ENCODE measurements around the gene CLCN4. TPM values are rescaled to one million over a fixed set of nuclear protein-coding genes. Genes with fewer than 3 reads are reported as not detected.

Gene CLCN4
- total RNA-seq, 6 donors from 2014 or later: 5.2 to 26.3 (median 11.7) TPM

DNA sequence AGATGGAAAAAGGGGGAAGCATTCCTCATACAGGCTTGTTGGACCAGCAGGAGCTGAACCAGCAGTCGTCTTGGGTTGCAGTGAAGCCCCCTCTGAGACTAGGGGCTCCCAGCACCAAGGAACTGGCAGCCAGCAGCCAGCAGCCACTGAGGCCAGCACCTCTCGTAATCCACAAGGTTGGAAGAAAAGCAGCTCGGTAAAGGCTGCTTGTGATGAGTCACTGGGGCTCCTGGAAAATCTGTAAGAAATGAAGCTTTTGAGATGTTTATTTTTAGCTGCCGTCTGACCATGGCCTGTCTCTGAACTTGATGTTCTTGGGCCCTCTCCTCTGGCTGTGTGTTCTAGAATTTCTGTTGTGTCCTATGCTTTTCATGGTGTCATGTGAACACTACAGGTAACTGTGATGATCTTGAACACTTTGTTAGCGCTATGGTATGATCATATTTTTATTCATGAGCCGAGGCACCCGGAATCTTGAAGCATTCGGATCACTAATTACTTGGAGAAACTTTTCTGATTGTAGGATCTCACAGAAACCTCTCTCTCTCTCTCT, 18.6 kb downstream of the CLCN4 start:
- H3K27ac ChIP-seq: peak overlapping the region in 3 of 4 donors; percentile 16 to 45 (median 24)
- ATAC-seq (ENCODE audit: low FRiP score in 2 of 2): peak in 1 of 2 donors; percentile 14
- no peaks in the 10 kb centered on the region for H3K27me3 ChIP-seq
- no peaks in the 10 kb centered on the region for H3K9me3 ChIP-seq
- H3K4me3 ChIP-seq: no peak overlapping the region
- no peaks in the 10 kb centered on the region for H3K36me3 ChIP-seq
- DNase-seq: no peak
- no peak for TF ChIP-seq POLR2A (IDR thresholded peaks at IDR 0.05)
- no peak for TF ChIP-seq EP300 (IDR thresholded peaks at IDR 0.05)
- no peak for TF ChIP-seq POLR2AphosphoS5 (IDR thresholded peaks at IDR 0.05)
- TF ChIP-seq, protein P1, sequence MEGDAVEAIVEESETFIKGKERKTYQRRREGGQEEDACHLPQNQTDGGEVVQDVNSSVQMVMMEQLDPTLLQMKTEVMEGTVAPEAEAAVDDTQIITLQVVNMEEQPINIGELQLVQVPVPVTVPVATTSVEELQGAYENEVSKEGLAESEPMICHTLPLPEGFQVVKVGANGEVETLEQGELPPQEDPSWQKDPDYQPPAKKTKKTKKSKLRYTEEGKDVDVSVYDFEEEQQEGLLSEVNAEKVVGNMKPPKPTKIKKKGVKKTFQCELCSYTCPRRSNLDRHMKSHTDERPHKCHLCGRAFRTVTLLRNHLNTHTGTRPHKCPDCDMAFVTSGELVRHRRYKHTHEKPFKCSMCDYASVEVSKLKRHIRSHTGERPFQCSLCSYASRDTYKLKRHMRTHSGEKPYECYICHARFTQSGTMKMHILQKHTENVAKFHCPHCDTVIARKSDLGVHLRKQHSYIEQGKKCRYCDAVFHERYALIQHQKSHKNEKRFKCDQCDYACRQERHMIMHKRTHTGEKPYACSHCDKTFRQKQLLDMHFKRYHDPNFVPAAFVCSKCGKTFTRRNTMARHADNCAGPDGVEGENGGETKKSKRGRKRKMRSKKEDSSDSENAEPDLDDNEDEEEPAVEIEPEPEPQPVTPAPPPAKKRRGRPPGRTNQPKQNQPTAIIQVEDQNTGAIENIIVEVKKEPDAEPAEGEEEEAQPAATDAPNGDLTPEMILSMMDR (IDR thresholded peaks at IDR 0.05): no peak
- WGBS, 2 donors: 72 to 75% methylated on average over 7 to 8 of the region's 8 CpGs
- peaks cover 0 to 17% (median 11%) of the 10 kb centered on the region in 4 donors for H3K4me1 ChIP-seq

DNA sequence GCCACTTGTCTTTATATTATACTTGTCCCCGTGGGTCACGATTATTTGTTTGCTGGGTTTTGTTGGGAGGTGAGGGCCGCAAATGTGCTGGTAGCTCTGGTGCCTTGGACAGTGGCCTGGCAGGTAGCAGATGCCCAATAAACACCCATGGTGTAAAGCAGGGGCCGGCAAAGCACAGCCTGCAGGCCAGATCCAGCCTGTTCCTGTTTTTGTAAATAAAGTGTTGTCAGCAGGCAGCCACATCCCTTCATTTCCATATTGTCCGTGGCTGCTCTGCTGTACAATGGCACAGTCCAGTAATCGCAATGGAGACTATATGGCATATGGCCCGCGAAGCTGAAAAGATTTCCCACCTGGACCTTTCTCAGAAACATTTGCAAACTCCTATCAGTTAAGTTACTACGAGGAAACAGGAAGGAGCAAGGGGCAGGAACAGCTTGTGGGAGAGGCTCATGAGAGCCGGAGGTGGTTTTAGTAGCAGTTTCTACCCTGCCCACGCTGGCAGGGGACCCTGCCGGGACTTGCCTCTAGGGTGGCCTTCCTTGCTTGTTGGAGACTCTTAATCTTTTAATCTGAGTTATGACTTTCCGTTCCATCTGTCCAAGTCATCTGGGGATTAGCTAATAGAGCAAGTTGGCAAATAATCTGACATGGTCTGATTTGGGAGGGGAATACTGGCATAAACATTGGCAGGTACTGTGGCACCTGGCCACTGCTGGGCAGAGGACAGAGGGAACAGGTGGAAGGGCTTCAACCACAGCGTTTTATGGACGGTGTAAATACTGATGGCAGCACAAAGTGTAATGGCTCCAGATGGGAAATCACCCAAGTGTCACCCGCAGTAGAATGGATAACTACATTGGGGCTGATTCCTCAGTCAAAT, 19.6 kb downstream of the CLCN4 start:
- no peaks in the 10 kb centered on the region for H3K27me3 ChIP-seq
- no peaks in the 10 kb centered on the region for H3K36me3 ChIP-seq
- peaks cover 0 to 17% (median 11%) of the 10 kb centered on the region in 4 donors for H3K4me1 ChIP-seq
- TF ChIP-seq EP300 (IDR thresholded peaks at IDR 0.05): no peak
- TF ChIP-seq POLR2A (IDR thresholded peaks at IDR 0.05): no peak
- TF ChIP-seq, protein P1 (IDR thresholded peaks at IDR 0.05): no peak
- no peak for TF ChIP-seq POLR2AphosphoS5 (IDR thresholded peaks at IDR 0.05)
- H3K4me3 ChIP-seq: no peak overlapping the region
- no peak for DNase-seq
- ATAC-seq (ENCODE audit: low FRiP score in 2 of 2): no peak
- H3K27ac ChIP-seq: peak overlapping the region in 3 of 4 donors; percentile 8 to 45 (median 39)
- H3K9me3 ChIP-seq: no peaks in the 10 kb centered on the region
- 63% methylated on average over 5 to 16 of the region's 16 CpGs for WGBS, 2 donors

DNA sequence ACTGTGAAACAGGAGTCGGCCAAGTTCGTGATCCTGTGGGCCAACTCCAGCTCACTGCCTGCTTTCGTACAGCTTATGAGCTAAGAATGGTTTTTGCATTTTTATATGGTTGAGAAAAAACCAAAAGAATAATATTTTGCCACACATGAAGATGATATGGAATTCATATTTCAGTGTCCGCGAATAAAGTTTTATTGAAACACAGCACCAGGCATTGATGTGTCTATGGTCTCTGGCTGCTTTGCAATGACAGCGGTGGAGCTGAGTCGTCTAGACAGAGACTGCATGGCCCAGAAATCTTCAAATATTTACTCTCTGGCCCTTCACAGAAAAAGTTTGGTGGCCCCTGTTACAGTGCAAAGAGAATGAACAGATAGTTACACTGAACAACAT, 20.2 kb downstream of the CLCN4 start:
- TF ChIP-seq POLR2A (IDR thresholded peaks at IDR 0.05) (no peak), EP300 (IDR thresholded peaks at IDR 0.05) (no peak), POLR2AphosphoS5 (IDR thresholded peaks at IDR 0.05) (no peak)
- TF ChIP-seq, protein P1 (IDR thresholded peaks at IDR 0.05): no peak
- Histone ChIP-seq H3K27me3 (no peaks in the 10 kb centered on the region), H3K9me3 (no peaks in the 10 kb centered on the region), H3K4me3 (no peak overlapping the region), H3K4me1 (peaks cover 0 to 17% (median 11%) of the 10 kb centered on the region in 4 donors), H3K36me3 (no peaks in the 10 kb centered on the region), H3K27ac (peak overlapping the region in 1 of 4 donors; percentile 45)
- WGBS, 2 donors: 75 to 85% methylated on average over 7 of the region's 7 CpGs
- ATAC-seq (ENCODE audit: low FRiP score in 2 of 2): no peak
- no peak for DNase-seq

DNA sequence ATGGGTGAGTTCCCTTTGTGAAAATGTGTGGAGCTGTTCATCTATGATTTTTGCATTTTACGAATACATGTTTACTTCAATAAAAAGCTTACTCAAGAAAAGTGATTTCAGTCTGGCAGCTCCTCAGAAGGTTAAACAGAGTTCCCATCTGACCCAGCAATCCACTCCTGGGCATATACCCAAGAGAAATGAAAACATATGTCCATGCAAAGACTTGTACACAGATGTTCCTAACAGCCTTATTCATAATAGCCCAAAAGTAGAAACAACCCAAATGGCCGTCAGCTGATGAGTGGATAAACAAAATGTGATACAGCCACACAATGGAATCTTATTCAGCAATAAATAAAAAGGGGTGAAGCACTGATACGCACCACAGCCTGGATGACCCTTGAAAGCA, 20.8 kb downstream of the CLCN4 start:
- DNase-seq (no peak), ATAC-seq (ENCODE audit: low FRiP score in 2 of 2) (no peak)
- H3K4me1 ChIP-seq: peaks cover 0 to 16% (median 11%) of the 10 kb centered on the region in 4 donors
- no peak overlapping the region for H3K4me3 ChIP-seq
- no peaks in the 10 kb centered on the region for H3K36me3 ChIP-seq
- H3K9me3 ChIP-seq: no peaks in the 10 kb centered on the region
- no peaks in the 10 kb centered on the region for H3K27me3 ChIP-seq
- no peak overlapping the region for H3K27ac ChIP-seq
- TF ChIP-seq POLR2AphosphoS5 (IDR thresholded peaks at IDR 0.05) (no peak), POLR2A (IDR thresholded peaks at IDR 0.05) (no peak), EP300 (IDR thresholded peaks at IDR 0.05) (no peak)
- TF ChIP-seq, protein P1 (IDR thresholded peaks at IDR 0.05): no peak
- WGBS, 2 donors: 40 to 60% methylated on average over 3 of the region's 3 CpGs

Measured in upper lobe of left lung (tissue), 6 donors.